ENCODE measurements around the gene CHPF.

Gene CHPF

GRCh38 chr2:219538956-219539788 is 4.4 kb downstream of the CHPF start:
- peak overlapping the region; percentile 4 for H2BK15ac ChIP-seq (ENCODE audit: low read length)
- no peak overlapping the region for H4K91ac ChIP-seq (ENCODE audit: low read depth, low read length, poor library complexity)
- peak overlapping the region; percentile 41 for H3K18ac ChIP-seq (ENCODE audit: low read length)
- peak overlapping the region; percentile 4 for H3K23ac ChIP-seq (ENCODE audit: low read depth, low read length, poor library complexity)
- DNase-seq (ENCODE audit: low spot score) = no peak
- no peaks in the 10 kb centered on the region for H3K9me3 ChIP-seq (replicated peaks in 1 of 2; ENCODE audit: control insufficient read depth in 2 of 2, insufficient read depth in 1 of 2, low read depth in 1 of 2, low read length in 2 of 2)
- no peak overlapping the region for H3K4me2 ChIP-seq (ENCODE audit: insufficient read depth, low read length, poor library complexity, severe bottlenecking)
- no CpG with 5 or more reads among the region's 32 CpGs for WGBS, 2 donors (ENCODE audit: extremely low coverage in 2 of 2, insufficient read length in 2 of 2, insufficient replicate concordance in 1 of 2)
- H3K4me3 ChIP-seq (ENCODE audit: low read length in 2 of 2) = no peak overlapping the region
- H3K79me1 ChIP-seq (ENCODE audit: low read depth, low read length) = peaks cover 2% of the 10 kb centered on the region
- H3K27ac ChIP-seq (replicated peaks; ENCODE audit: low read length) = no peak overlapping the region
- peak overlapping the region; percentile 83 for H2BK120ac ChIP-seq (ENCODE audit: low read depth, low read length)
- H3K4ac ChIP-seq (ENCODE audit: low read length) = no peak overlapping the region
- H4K8ac ChIP-seq (ENCODE audit: low read depth, low read length) = no peak overlapping the region
- peak overlapping the region; percentile 89 for H2BK12ac ChIP-seq (ENCODE audit: low read length)
- peak overlapping the region; percentile 6 for H3K14ac ChIP-seq (ENCODE audit: low read length)
- H3K4me1 ChIP-seq (ENCODE audit: control insufficient read depth in 2 of 2, insufficient read depth in 1 of 2, low read depth in 1 of 2, low read length in 2 of 2) = peaks cover 19 to 23% of the 10 kb centered on the region in 2 donors
- H2AK5ac ChIP-seq (ENCODE audit: low read depth, low read length) = no peak overlapping the region
- H2AFZ ChIP-seq (ENCODE audit: low read length) = no peak overlapping the region
- H3K36me3 ChIP-seq (replicated peaks in 1 of 2; ENCODE audit: control insufficient read depth in 2 of 2, insufficient read depth in 2 of 2, low read length in 2 of 2) = peaks cover 13 to 32% of the 10 kb centered on the region in 2 donors
- no peak overlapping the region for H3K9ac ChIP-seq (ENCODE audit: low read depth, low read length, poor library complexity)
- H3K27me3 ChIP-seq (ENCODE audit: control insufficient read depth in 3 of 3, insufficient read depth in 3 of 3, low read depth in 1 of 3, low read length in 3 of 3) = peaks cover 0 to 11% (median 8%) of the 10 kb centered on the region in 3 experiments
- no peak overlapping the region for H2BK5ac ChIP-seq (ENCODE audit: low read length)

DNA sequence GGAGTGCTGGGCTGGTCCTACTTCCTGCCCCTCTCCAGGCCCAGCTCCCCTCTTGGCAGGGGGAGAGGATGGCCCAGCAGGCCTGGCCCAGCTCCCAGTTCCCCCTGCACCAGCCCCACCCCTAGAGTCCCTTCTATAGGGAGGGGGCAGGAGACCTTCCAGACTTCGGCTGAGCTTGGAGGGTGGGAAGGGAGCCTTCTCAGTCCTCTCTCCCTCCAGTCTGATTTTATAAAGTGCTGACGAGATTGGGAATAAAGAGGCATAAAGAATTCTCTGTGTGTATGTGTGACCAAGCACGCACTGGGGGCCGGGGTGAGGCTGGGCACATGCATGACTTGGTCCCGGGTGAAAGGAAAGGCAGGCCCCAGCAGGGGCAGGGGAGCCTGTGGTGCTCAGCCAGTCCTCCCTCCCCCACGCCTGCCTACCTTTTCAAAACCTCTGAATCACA is 5.1 kb downstream of the CHPF start:
- no peak overlapping the region for H3K4me2 ChIP-seq (ENCODE audit: insufficient read depth, low read length, poor library complexity, severe bottlenecking)
- no peak overlapping the region for H3K4me3 ChIP-seq (ENCODE audit: low read length in 2 of 2)

DNA sequence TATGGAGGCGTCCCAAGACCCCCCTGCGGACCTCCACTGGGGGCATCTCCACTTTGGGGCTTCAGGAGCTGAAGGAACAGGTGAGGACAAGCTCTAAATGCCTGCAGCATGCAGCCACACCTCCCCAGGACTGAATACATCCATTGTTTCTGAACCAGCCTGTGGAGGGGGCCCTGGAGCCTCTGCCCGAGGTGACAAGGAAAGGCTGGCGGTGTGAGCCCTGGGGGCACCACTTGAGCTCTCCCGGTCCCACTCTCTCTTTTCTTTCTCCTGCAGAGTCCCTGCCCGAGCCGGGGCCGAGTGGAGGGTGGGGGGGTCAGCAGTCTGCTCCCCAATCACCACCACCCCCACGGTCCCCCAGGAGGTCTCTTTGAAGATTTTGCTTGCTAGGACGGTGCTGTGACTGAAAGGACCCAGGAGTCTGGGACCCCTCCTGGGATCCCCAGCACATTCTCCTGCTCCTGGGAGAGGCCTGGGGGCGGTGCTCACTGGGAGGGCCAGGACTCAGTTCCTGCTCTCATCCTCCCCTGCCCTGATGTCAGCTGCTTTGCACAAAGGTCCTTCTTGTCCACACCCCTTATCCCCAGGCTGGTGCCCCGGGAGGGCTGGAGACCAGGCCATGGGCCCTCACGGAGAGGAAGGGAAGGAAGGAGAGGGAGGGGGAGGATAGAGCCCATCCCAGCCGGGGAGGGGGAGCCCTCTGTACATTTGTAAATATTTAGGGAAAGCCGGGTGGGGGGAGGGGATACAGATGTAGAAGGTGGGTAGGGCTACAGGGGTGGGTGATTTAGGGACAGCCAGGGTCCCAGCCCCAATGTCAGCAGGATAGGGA is 5.7 kb downstream of the CHPF start:
- Histone ChIP-seq H2BK15ac (ENCODE audit: low read length) (peak overlapping the region; percentile 82), H2BK5ac (ENCODE audit: low read length) (no peak overlapping the region), H3K4ac (ENCODE audit: low read length) (no peak overlapping the region), H3K4me2 (ENCODE audit: insufficient read depth, low read length, poor library complexity, severe bottlenecking) (peak overlapping the region; percentile 3), H3K27ac (replicated peaks; ENCODE audit: low read length) (no peak overlapping the region), H4K91ac (ENCODE audit: low read depth, low read length, poor library complexity) (no peak overlapping the region), H3K14ac (ENCODE audit: low read length) (no peak overlapping the region), H3K9me3 (replicated peaks in 1 of 2; ENCODE audit: control insufficient read depth in 2 of 2, insufficient read depth in 1 of 2, low read depth in 1 of 2, low read length in 2 of 2) (no peaks in the 10 kb centered on the region), H3K27me3 (ENCODE audit: control insufficient read depth in 3 of 3, insufficient read depth in 3 of 3, low read depth in 1 of 3, low read length in 3 of 3) (peaks cover 0 to 21% (median 10%) of the 10 kb centered on the region in 3 experiments), H2BK120ac (ENCODE audit: low read depth, low read length) (no peak overlapping the region), H3K4me1 (ENCODE audit: control insufficient read depth in 2 of 2, insufficient read depth in 1 of 2, low read depth in 1 of 2, low read length in 2 of 2) (peaks cover 18 to 23% of the 10 kb centered on the region in 2 donors), H4K8ac (ENCODE audit: low read depth, low read length) (peak overlapping the region; percentile 9), H3K79me1 (ENCODE audit: low read depth, low read length) (peaks cover 2% of the 10 kb centered on the region), H3K9ac (ENCODE audit: low read depth, low read length, poor library complexity) (peak overlapping the region; percentile 56), H2AK5ac (ENCODE audit: low read depth, low read length) (peak overlapping the region; percentile 96), H3K36me3 (replicated peaks in 1 of 2; ENCODE audit: control insufficient read depth in 2 of 2, insufficient read depth in 2 of 2, low read length in 2 of 2) (peaks cover 13 to 32% of the 10 kb centered on the region in 2 donors), H3K23ac (ENCODE audit: low read depth, low read length, poor library complexity) (peak overlapping the region; percentile 86), H2BK12ac (ENCODE audit: low read length) (no peak overlapping the region), H2AFZ (ENCODE audit: low read length) (no peak overlapping the region), H3K4me3 (ENCODE audit: low read length in 2 of 2) (no peak overlapping the region), H3K18ac (ENCODE audit: low read length) (peak overlapping the region; percentile 73)
- WGBS, 2 donors (ENCODE audit: extremely low coverage in 2 of 2, insufficient read length in 2 of 2, insufficient replicate concordance in 1 of 2) = no CpG with 5 or more reads among the region's 15 CpGs
- no peak for DNase-seq (ENCODE audit: low spot score)

More for the DNA sequence above, 5.1 kb downstream of the CHPF start:
- WGBS, 2 donors (ENCODE audit: extremely low coverage in 2 of 2, insufficient read length in 2 of 2, insufficient replicate concordance in 1 of 2) = no CpG with 5 or more reads among the region's 6 CpGs
- Histone ChIP-seq H2BK120ac (ENCODE audit: low read depth, low read length) (peak overlapping the region; percentile 83), H3K9me3 (replicated peaks in 1 of 2; ENCODE audit: control insufficient read depth in 2 of 2, insufficient read depth in 1 of 2, low read depth in 1 of 2, low read length in 2 of 2) (no peaks in the 10 kb centered on the region), H3K9ac (ENCODE audit: low read depth, low read length, poor library complexity) (peak overlapping the region; percentile 56), H3K18ac (ENCODE audit: low read length) (peak overlapping the region; percentile 73), H2AK5ac (ENCODE audit: low read depth, low read length) (peak overlapping the region; percentile 96), H3K14ac (ENCODE audit: low read length) (no peak overlapping the region), H3K79me1 (ENCODE audit: low read depth, low read length) (peaks cover 2% of the 10 kb centered on the region), H2BK12ac (ENCODE audit: low read length) (peak overlapping the region; percentile 17), H3K36me3 (replicated peaks in 1 of 2; ENCODE audit: control insufficient read depth in 2 of 2, insufficient read depth in 2 of 2, low read length in 2 of 2) (peaks cover 13 to 32% of the 10 kb centered on the region in 2 donors), H3K27me3 (ENCODE audit: control insufficient read depth in 3 of 3, insufficient read depth in 3 of 3, low read depth in 1 of 3, low read length in 3 of 3) (peaks cover 0 to 15% (median 11%) of the 10 kb centered on the region in 3 experiments), H3K4me1 (ENCODE audit: control insufficient read depth in 2 of 2, insufficient read depth in 1 of 2, low read depth in 1 of 2, low read length in 2 of 2) (peaks cover 19 to 23% of the 10 kb centered on the region in 2 donors), H3K23ac (ENCODE audit: low read depth, low read length, poor library complexity) (no peak overlapping the region), H2AFZ (ENCODE audit: low read length) (no peak overlapping the region), H3K4ac (ENCODE audit: low read length) (peak overlapping the region; percentile 70), H2BK15ac (ENCODE audit: low read length) (no peak overlapping the region), H4K8ac (ENCODE audit: low read depth, low read length) (peak overlapping the region; percentile 9), H4K91ac (ENCODE audit: low read depth, low read length, poor library complexity) (no peak overlapping the region), H2BK5ac (ENCODE audit: low read length) (no peak overlapping the region), H3K27ac (replicated peaks; ENCODE audit: low read length) (no peak overlapping the region)
- no peak for DNase-seq (ENCODE audit: low spot score)
